ENCODE measurements around the gene APOA1. TPM values are rescaled to one million over a fixed set of nuclear protein-coding genes. Genes with fewer than 3 reads are reported as not detected.

The APOA1 gene
- total and polyA plus RNA-seq, 10 of the 15 experiments (the other 5 are each of a cell fraction or from before 2014, with no cell fraction given) = 0.10 to 2.4 (median 0.24) TPM; not detected in 3

DNA sequence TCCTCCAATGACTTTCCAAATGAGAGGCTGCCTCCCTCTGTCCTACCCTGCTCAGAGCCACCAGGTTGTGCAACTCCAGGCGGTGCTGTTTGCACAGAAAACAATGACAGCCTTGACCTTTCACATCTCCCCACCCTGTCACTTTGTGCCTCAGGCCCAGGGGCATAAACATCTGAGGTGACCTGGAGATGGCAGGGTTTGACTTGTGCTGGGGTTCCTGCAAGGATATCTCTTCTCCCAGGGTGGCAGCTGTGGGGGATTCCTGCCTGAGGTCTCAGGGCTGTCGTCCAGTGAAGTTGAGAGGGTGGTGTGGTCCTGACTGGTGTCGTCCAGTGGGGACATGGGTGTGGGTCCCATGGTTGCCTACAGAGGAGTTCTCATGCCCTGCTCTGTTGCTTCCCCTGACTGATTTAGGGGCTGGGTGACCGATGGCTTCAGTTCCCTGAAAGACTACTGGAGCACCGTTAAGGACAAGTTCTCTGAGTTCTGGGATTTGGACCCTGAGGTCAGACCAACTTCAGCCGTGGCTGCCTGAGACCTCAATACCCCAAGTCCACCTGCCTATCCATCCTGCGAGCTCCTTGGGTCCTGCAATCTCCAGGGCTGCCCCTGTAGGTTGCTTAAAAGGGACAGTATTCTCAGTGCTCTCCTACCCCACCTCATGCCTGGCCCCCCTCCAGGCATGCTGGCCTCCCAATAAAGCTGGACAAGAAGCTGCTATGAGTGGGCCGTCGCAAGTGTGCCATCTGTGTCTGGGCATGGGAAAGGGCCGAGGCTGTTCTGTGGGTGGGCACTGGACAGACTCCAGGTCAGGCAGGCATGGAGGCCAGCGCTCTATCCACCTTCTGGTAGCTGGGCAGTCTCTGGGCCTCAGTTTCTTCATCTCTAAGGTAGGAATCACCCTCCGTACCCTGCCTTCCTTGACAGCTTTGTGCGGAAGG is 4.8 kb downstream of the APOA1 start:
- ATAC-seq (no peak), FAIRE-seq (no peak), DNase-seq (ENCODE audit: low read depth, low spot score) (no peak)
- 43% methylated on average over 12 of the region's 13 CpGs for WGBS (ENCODE audit: insufficient coverage, insufficient replicate concordance, low lambda C conversion rate, missing lambda C conversion rate)
- no peaks in the 10 kb centered on the region for H3K79me2 ChIP-seq (ENCODE audit: control insufficient read depth, insufficient read depth, low read length)
- H3K4me2 ChIP-seq (ENCODE audit: control insufficient read depth, insufficient read depth) = no peak overlapping the region
- no peaks in the 10 kb centered on the region for H3K9me3 ChIP-seq (replicated peaks; ENCODE audit: control insufficient read depth, insufficient read depth, low read length)
- H3K36me3 ChIP-seq (ENCODE audit: control insufficient read depth in 2 of 2, insufficient read depth in 2 of 2, low read length in 1 of 2) = no peaks in the 10 kb centered on the region
- TF ChIP-seq, protein P1, sequence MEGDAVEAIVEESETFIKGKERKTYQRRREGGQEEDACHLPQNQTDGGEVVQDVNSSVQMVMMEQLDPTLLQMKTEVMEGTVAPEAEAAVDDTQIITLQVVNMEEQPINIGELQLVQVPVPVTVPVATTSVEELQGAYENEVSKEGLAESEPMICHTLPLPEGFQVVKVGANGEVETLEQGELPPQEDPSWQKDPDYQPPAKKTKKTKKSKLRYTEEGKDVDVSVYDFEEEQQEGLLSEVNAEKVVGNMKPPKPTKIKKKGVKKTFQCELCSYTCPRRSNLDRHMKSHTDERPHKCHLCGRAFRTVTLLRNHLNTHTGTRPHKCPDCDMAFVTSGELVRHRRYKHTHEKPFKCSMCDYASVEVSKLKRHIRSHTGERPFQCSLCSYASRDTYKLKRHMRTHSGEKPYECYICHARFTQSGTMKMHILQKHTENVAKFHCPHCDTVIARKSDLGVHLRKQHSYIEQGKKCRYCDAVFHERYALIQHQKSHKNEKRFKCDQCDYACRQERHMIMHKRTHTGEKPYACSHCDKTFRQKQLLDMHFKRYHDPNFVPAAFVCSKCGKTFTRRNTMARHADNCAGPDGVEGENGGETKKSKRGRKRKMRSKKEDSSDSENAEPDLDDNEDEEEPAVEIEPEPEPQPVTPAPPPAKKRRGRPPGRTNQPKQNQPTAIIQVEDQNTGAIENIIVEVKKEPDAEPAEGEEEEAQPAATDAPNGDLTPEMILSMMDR (IDR thresholded peaks at IDR 0.05 in 2 of 3, conservative IDR thresholded peaks at IDR 0.05 in 1 of 3; ENCODE audit: control insufficient read depth in 2 of 3, extremely low read depth in 1 of 3, insufficient read depth in 1 of 3, low read depth in 3 of 3, low read length in 3 of 3) = peak; percentile 1 to 15 (median 14); a peak in 1 of 6 replicates
- TF ChIP-seq SRF (IDR thresholded peaks at IDR 0.05; ENCODE audit: low read depth in 2 of 2, low read length in 2 of 2) (no peak), SMC3 (IDR thresholded peaks at IDR 0.05; ENCODE audit: borderline replicate concordance, low read length) (0 out of 2 replicates have a peak, but pooled peaks have one; percentile 6), CBX5 (IDR thresholded peaks at IDR 0.05; ENCODE audit: low read depth) (no peak), RAD21 (IDR thresholded peaks at IDR 0.05; ENCODE audit: insufficient read depth, low read depth, low read length) (peak; percentile 26; the same call in 1 of the 2 replicates), SIN3A (IDR thresholded peaks at IDR 0.05; ENCODE audit: low read depth, low read length) (no peak), NR2F1 (conservative IDR thresholded peaks at IDR 0.05) (peak; percentile 49), CUX1 (IDR thresholded peaks at IDR 0.05; ENCODE audit: insufficient replicate concordance, low read depth, low read length) (no peak), POLR2A (IDR thresholded peaks at IDR 0.05; ENCODE audit: low read depth, low read length) (no peak), EZH2 (IDR thresholded peaks at IDR 0.05; ENCODE audit: borderline replicate concordance, control insufficient read depth, low read depth, low read length) (no peak)
- no peak overlapping the region for H3K27ac ChIP-seq (ENCODE audit: control insufficient read depth, insufficient read depth)
- ChIA-PET POLR2A (no interaction called here), SMC1A (ENCODE audit: uncharacterized antibody, unreplicated experiment) (interaction anchor here (0.6 kb wide), 1 partner anchor 13 kb away, joined by 3 read pairs; no protein-coding TSS in a partner anchor), CTCF (interaction anchor here (0.6 to 7.3 kb wide), 4 partner anchors 7 to 60 kb away, joined by 3 to 183 read pairs (median 3); partner anchors contain the start of genes APOA5, BUD13 and ZPR1), RAD21 (ENCODE audit: unreplicated experiment) (no interaction called here)
- in situ Hi-C loops (cut with MboI) (no loop called here), intact Hi-C loops (cut with micrococcal nuclease; ENCODE audit: unreplicated experiment) (no loop called here)
- no peaks in the 10 kb centered on the region for H3K27me3 ChIP-seq (replicated peaks in 1 of 2; ENCODE audit: control insufficient read depth in 2 of 2, insufficient read depth in 2 of 2, low read length in 1 of 2)
- no peaks in the 10 kb centered on the region for H4K20me1 ChIP-seq (ENCODE audit: control insufficient read depth, insufficient read depth)
- H3K9ac ChIP-seq (ENCODE audit: control insufficient read depth, insufficient read depth, low read length) = no peak overlapping the region
- no peak overlapping the region for H3K4me3 ChIP-seq
- BruUV-seq (replicated peaks) = no TSS peak
- no peak overlapping the region for H2AFZ ChIP-seq (ENCODE audit: control insufficient read depth, low read depth, low read length)
- H3K4me1 ChIP-seq (ENCODE audit: control insufficient read depth, insufficient read depth, low read length) = peaks cover 8% of the 10 kb centered on the region; the same call in 1 of the 2 replicates
